Activated CD4-positive, alpha-beta T cell treated with anti-CD3 and anti-CD28 coated beads, Interleukin-2, amount 50 U/mL, for 4 hours (primary cell): ENCODE measurements around the gene CPN2.

Source experiments
- DNase-seq, 2 experiments: peaks; one replicate each; pipeline ENCODE4 v3.0.0-alpha.2; 2020

CPN2 gene

GRCh38 chr3:194327218-194328052 is 23.7 kb downstream of the CPN2 start:
- no peak for DNase-seq

DNA sequence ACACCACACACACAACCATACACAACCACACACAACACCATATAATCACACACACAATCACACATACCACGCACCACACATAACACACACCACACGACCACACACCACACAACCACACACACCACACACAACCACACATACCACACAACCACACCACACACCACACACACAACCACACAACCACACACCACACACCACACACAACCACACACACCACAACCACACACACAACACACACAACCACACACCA is 24.2 kb downstream of the CPN2 start:
- DNase-seq, result no peak

DNA sequence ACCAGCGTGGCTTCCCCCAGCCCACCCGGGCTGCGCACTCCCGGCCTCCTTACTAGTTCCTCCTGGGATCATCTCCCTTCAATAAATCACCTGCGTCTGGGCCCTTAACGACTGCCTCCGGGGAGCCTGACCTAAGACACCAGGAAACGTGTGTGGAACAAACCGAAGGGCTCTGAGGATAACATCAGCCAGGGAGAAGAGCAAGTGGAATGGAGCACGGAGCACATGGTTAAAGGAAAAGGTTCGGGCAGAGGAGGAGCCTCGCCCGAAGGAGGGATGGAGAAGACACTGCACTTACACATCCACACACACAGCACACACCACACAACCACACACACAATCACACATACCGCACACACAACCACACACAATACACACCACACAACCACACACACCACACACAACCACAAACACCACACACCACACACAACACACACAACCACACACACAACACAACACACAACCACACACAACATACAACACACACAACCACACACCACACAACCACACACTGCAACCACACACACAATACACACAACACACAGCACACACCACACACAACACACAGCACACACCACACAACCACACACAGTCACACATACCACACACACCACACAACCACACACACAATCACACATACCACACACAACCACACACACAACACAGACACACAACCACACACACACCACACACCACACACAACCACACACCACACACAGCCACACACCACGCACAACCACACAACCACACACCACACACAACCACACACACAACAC is 24.7 kb downstream of the CPN2 start:
- DNase-seq, result no peak

DNA sequence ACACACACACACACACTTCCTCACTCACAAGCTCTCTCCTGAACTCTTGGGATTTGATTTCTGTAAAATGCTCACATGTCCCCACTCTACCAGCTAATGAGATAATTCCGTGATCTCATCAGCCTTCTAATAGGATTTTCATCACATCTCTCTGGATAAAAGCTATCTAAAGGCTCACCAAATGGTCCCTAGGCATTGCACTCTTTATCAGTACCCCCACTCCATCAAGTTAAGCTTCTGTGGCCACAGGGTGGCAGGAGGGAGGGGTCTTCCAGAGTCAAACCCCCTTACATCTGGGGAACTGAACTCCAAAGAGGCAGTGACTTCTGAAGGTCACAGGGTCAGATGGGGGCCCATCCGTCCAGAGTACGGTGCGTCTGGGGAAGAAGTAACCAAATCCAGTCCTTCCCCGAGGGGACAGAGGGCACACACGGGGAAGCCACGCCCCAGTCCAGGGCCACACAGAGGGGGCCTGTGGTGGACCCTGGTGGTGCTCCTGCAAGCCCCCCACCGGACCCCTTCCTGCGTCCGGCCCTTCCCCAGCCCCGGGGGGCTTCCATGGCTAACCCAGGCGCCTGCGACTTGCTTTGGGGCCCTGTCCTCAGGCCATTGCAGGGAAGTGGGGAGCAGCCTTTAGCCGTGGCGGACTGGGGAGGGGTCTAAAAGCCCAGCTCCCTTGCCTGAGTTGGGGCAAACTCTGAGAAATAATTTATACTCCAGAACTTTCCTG is 25.5 kb downstream of the CPN2 start:
- no peak for DNase-seq

DNA sequence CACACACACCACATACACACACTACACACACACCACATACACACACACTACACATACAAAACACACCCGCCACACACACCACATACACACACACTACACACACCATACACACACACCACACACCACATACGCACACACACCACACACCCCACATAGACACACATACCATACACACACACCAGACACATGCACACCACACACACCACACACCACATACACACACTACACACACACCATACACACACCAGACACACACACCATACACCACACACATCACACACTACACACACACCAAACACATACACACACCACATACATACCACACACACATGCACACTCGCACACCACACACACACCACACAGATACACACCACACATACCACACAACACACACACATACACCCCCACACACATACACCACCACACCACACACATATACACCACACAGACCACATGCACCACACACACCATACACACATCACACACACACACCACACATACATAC is 26.3 kb downstream of the CPN2 start:
- no peak for DNase-seq

DNA sequence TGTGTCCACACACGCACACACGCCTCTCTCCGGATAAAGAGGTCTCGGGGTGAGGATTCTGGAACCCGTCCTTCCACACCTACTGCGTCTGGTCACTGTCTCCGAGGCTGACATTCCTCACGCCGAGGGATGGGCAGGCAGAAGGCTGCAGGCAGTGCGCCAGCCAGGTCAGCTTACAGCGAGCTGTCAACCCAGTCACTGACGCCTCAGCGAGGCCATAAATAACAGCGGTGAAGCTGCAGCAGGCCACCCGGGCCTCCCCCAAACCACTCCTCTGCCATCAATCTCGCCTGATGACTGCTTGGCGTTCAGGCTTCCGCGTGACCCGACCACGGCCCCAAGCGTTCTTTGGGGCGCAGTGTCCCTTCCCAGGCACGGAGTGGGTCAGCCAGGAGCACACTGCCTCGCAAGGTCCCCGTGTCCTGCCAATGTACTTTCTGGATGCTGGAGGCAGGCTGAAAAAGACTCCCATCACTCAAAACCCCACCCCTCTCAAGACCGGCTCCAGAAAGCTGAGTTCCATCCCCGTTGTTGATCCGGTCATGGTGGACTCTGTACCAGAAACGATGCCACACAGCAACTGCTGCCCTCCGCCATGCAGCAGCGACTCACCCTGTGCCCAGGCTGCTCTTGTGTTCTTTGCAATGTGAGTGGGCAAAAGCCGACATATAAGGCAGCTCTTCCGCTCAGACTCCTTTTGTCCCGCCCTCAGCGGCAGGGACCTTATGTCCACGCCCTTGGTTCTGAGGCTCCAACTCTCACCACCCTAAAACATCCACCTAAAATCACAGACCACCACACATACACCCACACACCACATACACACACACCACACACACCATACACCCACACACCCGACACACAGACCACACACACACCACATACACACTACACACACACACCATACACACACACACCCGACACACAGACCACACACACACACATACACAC is 27.1 kb downstream of the CPN2 start:
- DNase-seq, result no peak

DNA sequence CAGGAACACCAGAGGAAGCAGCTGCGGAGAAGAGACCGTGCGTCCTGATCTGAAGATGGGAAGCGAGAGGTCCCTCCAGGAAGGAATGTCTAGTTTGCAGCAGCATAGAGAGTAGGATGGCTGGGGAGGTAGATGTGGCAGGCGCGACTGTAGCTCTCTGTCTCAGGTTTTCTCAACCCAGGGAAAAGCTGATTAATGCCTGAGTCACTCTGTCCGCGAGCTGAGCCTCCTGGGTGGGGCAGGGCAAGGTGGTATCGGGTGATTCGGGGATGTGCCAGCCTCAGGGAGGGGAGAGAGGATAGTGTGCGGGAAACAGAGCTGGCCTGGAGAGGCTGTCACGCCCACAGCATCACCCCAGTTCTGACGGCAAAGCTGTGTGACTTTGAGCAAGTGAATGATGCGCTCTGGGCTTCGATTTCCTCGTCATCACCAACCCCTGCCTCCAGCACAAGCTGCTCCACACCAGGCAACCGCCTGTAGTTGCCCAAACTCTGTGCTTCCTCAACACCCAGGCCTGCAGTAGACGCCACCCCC is 28.4 kb downstream of the CPN2 start:
- DNase-seq, result no peak

DNA sequence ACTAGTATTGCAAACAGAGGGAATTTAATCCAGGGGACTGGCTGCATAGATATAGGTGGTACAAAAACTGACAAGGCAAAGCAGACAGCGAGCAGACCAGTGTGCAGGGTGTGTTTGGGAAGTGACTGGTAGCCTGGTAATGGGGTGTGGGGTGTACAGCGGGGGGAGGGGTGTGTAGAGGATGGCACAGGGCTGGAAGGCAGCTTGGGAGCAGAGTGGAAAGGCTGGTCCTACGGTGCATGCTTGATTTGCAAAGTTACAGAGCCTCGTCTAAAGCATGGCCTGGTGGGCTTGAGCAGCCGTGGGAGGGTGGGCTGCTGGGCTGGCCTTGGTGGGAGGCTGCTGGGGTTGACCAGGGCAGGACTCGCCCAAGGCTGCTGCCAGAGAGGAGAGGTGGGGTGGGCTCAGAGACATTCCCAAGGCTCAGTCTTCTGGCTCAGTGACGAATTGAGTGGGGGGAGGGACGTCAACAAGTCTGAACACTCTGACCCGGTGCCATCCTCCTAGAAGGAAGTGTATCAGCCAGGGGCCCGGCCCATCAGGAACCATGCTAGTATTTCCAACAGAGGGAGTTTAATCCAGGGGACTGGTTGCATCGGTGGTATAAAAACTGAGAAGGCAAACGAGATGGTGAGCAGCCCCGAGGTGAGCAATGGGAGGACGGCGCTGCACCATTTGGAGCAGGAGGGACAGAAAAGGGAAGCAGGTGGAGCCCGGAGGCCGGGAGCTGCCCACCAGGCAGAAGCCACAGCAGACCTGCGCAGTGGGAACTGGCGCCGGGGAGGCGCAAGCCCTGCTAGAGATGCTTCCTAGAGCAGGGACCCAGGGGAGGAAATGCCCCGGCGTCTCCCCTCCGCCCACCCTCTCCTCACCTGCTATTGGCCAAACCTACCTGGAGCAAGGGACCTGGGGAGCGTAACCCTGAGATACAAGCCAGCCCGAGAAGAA is 29.2 kb downstream of the CPN2 start:
- no peak for DNase-seq

GRCh38 chr3:194320744-194321243 is 30.3 kb downstream of the CPN2 start:
- DNase-seq, result no peak

DNA sequence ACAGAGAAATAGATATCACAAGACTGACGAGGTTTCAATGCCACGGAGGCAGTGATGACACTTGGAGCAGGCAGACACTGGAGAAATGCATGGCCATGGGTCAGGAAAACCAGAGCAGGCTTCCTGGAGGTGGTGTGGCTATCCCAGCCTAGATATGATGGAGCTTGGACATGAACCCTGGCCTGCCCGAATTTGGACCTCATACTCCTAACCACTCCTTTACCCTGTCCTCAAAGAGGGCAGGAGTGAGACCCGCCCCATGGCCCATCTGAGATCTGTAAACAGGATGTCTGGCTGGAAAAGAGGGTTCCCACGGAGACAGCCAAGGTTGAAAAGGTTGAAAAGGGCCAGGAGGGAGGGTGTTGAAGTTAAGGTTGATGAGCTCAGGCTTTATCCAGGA is 31.0 kb downstream of the CPN2 start:
- DNase-seq, result no peak

DNA sequence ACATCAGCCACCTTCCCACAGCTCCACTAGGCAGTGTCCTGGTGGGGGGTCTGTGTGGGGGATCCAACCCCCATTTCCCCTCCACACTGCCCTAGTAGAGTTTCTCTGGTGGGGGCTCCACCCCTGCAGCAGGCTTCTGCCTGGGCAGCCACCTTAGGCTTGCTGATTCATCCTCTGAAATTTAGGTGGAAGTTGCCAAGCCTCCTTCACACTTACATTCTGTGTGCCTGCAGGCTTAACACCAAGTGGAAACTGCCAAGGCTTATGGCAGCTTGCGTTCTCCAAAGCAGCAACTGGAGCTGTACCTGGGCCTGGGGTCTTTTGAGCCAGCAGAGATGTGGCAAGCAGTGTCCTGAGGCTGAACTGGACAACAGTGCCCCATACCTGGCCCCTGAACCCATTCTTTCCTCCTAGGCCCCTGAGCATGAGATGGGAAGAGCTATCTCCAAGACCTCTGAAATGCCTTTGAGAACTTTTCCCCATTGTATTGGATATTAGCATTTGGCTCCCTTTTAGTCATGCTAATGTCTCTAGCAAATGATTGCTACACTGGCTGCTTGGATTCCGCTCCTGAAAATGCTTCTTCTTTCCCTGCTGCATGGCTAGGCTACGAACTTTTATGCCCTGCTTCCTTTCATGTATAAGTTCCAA is 32.5 kb downstream of the CPN2 start:
- no peak for DNase-seq

GRCh38 chr3:194316918-194317317 is 34.2 kb downstream of the CPN2 start:
- no peak for DNase-seq

DNA sequence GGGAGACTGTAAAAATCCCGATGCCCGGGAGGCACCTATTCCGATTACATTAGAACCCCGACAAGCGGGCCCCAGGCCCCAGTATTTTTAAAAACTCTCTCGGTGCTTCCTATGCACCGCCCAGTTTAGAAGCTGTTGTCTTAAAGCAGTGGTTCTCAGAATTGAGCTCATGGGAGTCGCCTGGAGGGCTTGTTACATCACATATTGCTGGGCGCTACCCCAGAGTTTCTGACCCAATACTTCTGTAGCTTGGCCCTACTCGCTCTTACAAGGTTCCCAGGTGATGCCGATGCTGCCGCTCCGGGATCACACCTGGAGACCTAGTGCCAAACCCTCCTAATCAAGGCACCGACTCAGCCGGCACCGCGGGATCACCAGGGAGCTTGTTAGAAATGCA is 35.2 kb downstream of the CPN2 start:
- DNase-seq, result no peak

GRCh38 chr3:194315088-194315964 is 35.8 kb downstream of the CPN2 start:
- peak; percentile 76 to 78 for DNase-seq

GRCh38 chr3:194314388-194315068 is 36.6 kb downstream of the CPN2 start:
- DNase-seq, result no peak

DNA sequence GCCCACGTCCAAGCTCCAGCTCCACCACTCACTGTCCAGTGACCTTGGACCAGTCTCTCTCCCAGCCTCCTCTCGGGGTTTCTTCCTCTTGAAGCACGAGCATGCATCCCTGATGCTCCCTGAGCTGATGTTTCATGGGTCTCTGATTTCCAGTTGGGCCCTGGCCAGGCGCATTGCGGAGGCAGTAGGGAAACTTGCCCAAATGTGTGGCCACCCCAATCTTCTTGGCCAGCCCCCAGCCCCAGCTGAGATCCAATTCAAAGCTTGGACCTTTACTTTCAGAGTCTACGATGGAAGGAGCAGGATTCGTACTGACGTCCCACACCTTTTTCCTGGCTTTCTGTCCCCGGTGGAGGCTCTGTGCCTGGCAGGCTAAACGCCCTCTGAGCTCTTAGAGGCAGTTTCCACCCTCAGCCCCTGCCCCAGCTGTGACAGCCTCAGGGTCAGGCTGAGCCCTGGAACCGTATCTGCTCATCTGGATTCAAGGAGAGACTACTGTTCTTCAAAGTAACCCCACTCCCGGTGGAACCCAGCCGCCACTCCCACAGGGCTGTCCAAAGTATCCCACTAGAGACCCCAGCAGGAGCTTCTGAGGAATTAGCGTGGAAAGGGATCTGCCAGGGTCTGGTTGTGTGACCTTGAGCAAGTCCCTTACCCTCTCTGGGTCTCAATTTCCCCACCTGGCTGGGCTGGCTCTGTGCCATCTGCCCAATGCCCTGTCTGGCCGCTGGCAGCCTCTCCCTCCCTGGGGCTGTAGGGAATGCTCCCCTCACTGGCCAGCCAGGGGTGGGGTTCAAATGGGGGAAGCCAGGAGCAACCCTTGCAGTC is 37.4 kb downstream of the CPN2 start:
- no peak for DNase-seq

GRCh38 chr3:194312743-194313281 is 38.3 kb downstream of the CPN2 start:
- DNase-seq, result no peak
